Lung (tissue), 12 donors: Measurements from ENCODE around the gene ZBTB21. TPM values are rescaled to one million over a fixed set of nuclear protein-coding genes. Genes with fewer than 3 reads are reported as not detected.

Experiments
- ATAC-seq: fragments of 200-7000 bp; cut with Tn5 transposase; one replicate; pipeline ENCODE4 v1.9.1; 2020; ENCODE audit warnings: moderate number of reproducible peaks; ENCODE audit not compliant: insufficient read depth, low FRiP score
- DNase-seq, 3 donors: peaks; one replicate each; pipeline ENCODE4 v3.0.0-alpha.2; 2013 to 2017
- H3K27ac ChIP-seq, 2 donors: one replicate each; pipeline ENCODE4 v1.5.1; 2013; ENCODE audit warnings: mild to moderate bottlenecking in 2 of 2, moderate library complexity in 2 of 2, control low read depth in 1 of 2, inconsistent platforms in 1 of 2, low read depth in 1 of 2, low read length in 1 of 2
- H3K27me3 ChIP-seq, 3 donors: one replicate each; pipeline ENCODE4 v1.5.1; 2013; ENCODE audit warnings: low read length in 2 of 3; ENCODE audit not compliant: control insufficient read depth in 3 of 3, insufficient read depth in 3 of 3
- H3K36me3 ChIP-seq, 4 donors: one replicate each; pipeline ENCODE4 v1.5.1; 2013; ENCODE audit warnings: low read length in 4 of 4, mild to moderate bottlenecking in 1 of 4, moderate library complexity in 1 of 4; ENCODE audit not compliant: control insufficient read depth in 4 of 4, insufficient read depth in 4 of 4
- H3K4me1 ChIP-seq, 5 donors: one replicate each; pipeline ENCODE4 v1.5.1; 2013; ENCODE audit warnings: low read length in 5 of 5, mild to moderate bottlenecking in 2 of 5, moderate library complexity in 1 of 5; ENCODE audit not compliant: control insufficient read depth in 5 of 5, insufficient read depth in 5 of 5
- H3K4me3 ChIP-seq: one replicate; pipeline ENCODE4 v1.5.1; 2013; ENCODE audit warnings: mild to moderate bottlenecking, control low read depth, moderate library complexity
- H3K9ac ChIP-seq, 2 donors: one replicate each; pipeline ENCODE4 v1.5.1; 2013; ENCODE audit warnings: low read length in 2 of 2, control low read depth in 1 of 2; ENCODE audit not compliant: insufficient read depth in 1 of 2
- H3K9me3 ChIP-seq, 4 donors: one replicate each; pipeline ENCODE4 v1.5.1; 2013; ENCODE audit warnings: low read length in 3 of 4, mild to moderate bottlenecking in 1 of 4, moderate library complexity in 1 of 4; ENCODE audit not compliant: control insufficient read depth in 4 of 4, insufficient read depth in 3 of 4
- CTCF ChIP-seq: IDR thresholded peaks from 2 replicates; pipeline ENCODE4 v1.5.1; 2012; ENCODE audit warnings: mild to moderate bottlenecking; ENCODE audit errors: control extremely low read depth, extremely low read depth
- WGBS, 2 donors: extraction: QIAGEN DNeasy Blood & Tissue Kit; methylation state at CpG; one replicate each; pipeline ENCODE4 v1.1.7; 2013; 5-methylcytosine and 5-hydroxymethylcytosine counted together
- polyA plus RNA-seq, 2 donors: library from polyadenylated mRNA; stranded (reverse); fragments of 200-250 nt; gene quantifications; one replicate each; pipeline ENCODE4 v1.2.1, GENCODE V29; 2013
- total RNA-seq, 2 donors: library from RNA; depleted of rRNA in 1 of 2; stranded (reverse); fragments of >200 nt in 1 of 2; gene quantifications; one replicate each; pipeline ENCODE4 v1.2.1, GENCODE V29; 2014 to 2021
- donor health status: control.
- donor health status: control.
- donor health status: Bipolar disorder and iron deficiency.
- donor health status: healthy.
- donor health status: DM: yes; HTN: yes; CAD: no.

The ZBTB21 gene
- total and polyA plus RNA-seq, 4 donors: 3.2 to 15.4 (median 7.5) TPM

- Histone ChIP-seq H3K27me3 (no peaks in the 10 kb centered on the region), H3K4me1 (peaks cover 0 to 13% (median 10%) of the 10 kb centered on the region in 5 donors), H3K9ac (no peak overlapping the region), H3K9me3 (no peaks in the 10 kb centered on the region), H3K4me3 (no peak overlapping the region), H3K36me3 (no peaks in the 10 kb centered on the region), H3K27ac (no peak overlapping the region)
- ATAC-seq: no peak
- 93 to 98% methylated on average over 2 of the region's 2 CpGs for WGBS, 2 donors
- TF ChIP-seq CTCF: no peak
- DNase-seq: no peak
These were observed 26.2 kb upstream of the ZBTB21 start for GRCh38 chr21:42036313-42036712.

DNA sequence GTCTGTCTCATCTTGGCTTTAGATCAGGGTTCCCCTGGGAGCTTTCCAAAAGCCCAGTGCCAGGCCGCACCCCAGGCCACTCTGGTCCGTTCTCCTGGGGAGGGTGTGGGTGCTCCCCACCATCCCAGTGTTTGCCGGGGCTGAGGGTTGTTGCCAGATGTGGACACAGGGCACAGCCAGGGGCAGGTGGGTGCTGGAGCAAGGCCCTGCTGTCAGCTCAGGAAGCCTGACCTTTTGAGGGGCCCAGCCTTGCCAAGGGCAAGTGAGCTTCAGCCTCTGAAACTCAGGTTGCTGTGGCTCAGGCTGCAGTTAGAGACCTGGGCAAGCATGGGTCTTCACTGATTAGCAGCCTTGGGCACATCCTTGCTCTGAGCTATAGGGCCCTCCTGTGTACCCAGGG, 22.8 kb upstream of the ZBTB21 start:
- WGBS, 2 donors: 83 to 86% methylated on average over 3 of the region's 3 CpGs
- Histone ChIP-seq H3K27ac (no peak overlapping the region), H3K36me3 (no peaks in the 10 kb centered on the region), H3K27me3 (no peaks in the 10 kb centered on the region), H3K9me3 (no peaks in the 10 kb centered on the region), H3K4me1 (peaks cover 0 to 1% (median 0%) of the 10 kb centered on the region in 5 donors), H3K9ac (no peak overlapping the region), H3K4me3 (no peak overlapping the region)
- ATAC-seq: no peak
- no peak for TF ChIP-seq CTCF
- DNase-seq: no peak

DNA sequence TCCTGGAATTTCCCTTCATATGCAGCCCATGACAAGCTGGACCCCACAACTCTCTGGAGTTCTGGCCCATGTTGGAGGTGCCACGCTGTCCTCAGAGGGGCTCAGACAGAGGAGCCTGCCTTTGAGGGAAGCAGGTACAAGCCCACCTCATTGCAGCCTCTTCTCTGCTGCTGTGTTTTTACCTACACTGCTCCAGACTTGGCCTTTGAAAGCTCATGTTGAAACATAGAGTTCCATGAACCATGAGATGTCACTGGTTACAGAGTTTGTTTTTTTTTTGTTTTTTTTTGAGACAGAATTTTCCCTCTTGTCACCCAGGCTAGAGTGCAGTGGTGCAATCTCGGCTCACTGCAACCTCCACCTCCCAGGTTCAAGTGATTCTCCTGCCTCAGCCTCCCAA, 22.1 kb upstream of the ZBTB21 start:
- TF ChIP-seq CTCF: no peak
- Histone ChIP-seq H3K9ac (no peak overlapping the region), H3K4me3 (no peak overlapping the region), H3K27me3 (no peaks in the 10 kb centered on the region), H3K4me1 (peaks cover 0 to 6% (median 0%) of the 10 kb centered on the region in 5 donors), H3K36me3 (no peaks in the 10 kb centered on the region), H3K27ac (no peak overlapping the region), H3K9me3 (no peaks in the 10 kb centered on the region)
- DNase-seq (no peak), ATAC-seq (no peak)
- 93 to 97% methylated on average over 2 of the region's 2 CpGs for WGBS, 2 donors

- DNase-seq (no peak), ATAC-seq (no peak)
- TF ChIP-seq CTCF: no peak
- Histone ChIP-seq H3K27me3 (no peaks in the 10 kb centered on the region), H3K27ac (no peak overlapping the region), H3K9me3 (no peaks in the 10 kb centered on the region), H3K4me1 (peaks cover 0 to 6% (median 4%) of the 10 kb centered on the region in 5 donors), H3K9ac (no peak overlapping the region), H3K4me3 (no peak overlapping the region), H3K36me3 (no peaks in the 10 kb centered on the region)
- WGBS, 2 donors: 61 to 65% methylated on average over 4 of the region's 4 CpGs
These were observed 21.7 kb upstream of the ZBTB21 start for GRCh38 chr21:42031816-42032215.
